Daoy (cell line): ENCODE measurements around the gene U2AF2. TPM values are rescaled to one million over a fixed set of nuclear protein-coding genes. Genes with fewer than 3 reads are reported as not detected.

Source experiments
- DNase-seq: peaks from one replicate; pipeline ENCODE4 v3.0.0-alpha.2; 2015; ENCODE audit warnings: low read depth
- total RNA-seq: library from RNA; depleted of rRNA; stranded (reverse); fragments of >200 nt; shearing (Covaris generic); gene quantifications from 2 replicates; pipeline ENCODE4 v1.2.3, GENCODE V29; 2014

U2AF2 gene
- total RNA-seq, 1 experiment from 2014 or later, result 218 TPM

GRCh38 chr19:55690109-55690768 lies 35.4 kb downstream of the U2AF2 start:
- DNase-seq, result no peak

GRCh38 chr19:55690769-55691545 lies 36.1 kb downstream of the U2AF2 start:
- no peak for DNase-seq

- no peak for DNase-seq
Measured at GRCh38 chr19:55691561-55692481, 37.0 kb downstream of the U2AF2 start.

GRCh38 chr19:55692681-55693081 lies 37.8 kb downstream of the U2AF2 start:
- DNase-seq, result no peak

GRCh38 chr19:55693336-55693974 lies 38.6 kb downstream of the U2AF2 start:
- no peak for DNase-seq

- no peak for DNase-seq
Measured at GRCh38 chr19:55694241-55694655, 39.4 kb downstream of the U2AF2 start.

GRCh38 chr19:55694656-55695491 lies 40.0 kb downstream of the U2AF2 start:
- DNase-seq, result no peak

- DNase-seq, result no peak
Measured at GRCh38 chr19:55695511-55696290, 40.9 kb downstream of the U2AF2 start.

GRCh38 chr19:55696301-55697068 lies 41.6 kb downstream of the U2AF2 start:
- no peak for DNase-seq

- no peak for DNase-seq
Measured at GRCh38 chr19:55697069-55697440, 42.2 kb downstream of the U2AF2 start.

GRCh38 chr19:55697698-55698097 lies 42.9 kb downstream of the U2AF2 start:
- DNase-seq, result no peak

GRCh38 chr19:55698256-55698655 lies 43.4 kb downstream of the U2AF2 start:
- no peak for DNase-seq

- DNase-seq, result no peak
Measured at GRCh38 chr19:55699221-55699620, 44.4 kb downstream of the U2AF2 start.

- DNase-seq, result no peak
Measured at GRCh38 chr19:55700813-55701212, 46.0 kb downstream of the U2AF2 start.

- DNase-seq, result no peak
Measured at GRCh38 chr19:55702131-55702627, 47.3 kb downstream of the U2AF2 start.

GRCh38 chr19:55703790-55704215 lies 49.0 kb downstream of the U2AF2 start:
- no peak for DNase-seq

GRCh38 chr19:55704494-55705245 lies 49.8 kb downstream of the U2AF2 start:
- no peak for DNase-seq

- DNase-seq, result no peak
Measured at GRCh38 chr19:55705972-55706371, 51.1 kb downstream of the U2AF2 start.
